ENCODE results near the gene KIF21B. TPM values are rescaled to one million over a fixed set of nuclear protein-coding genes. Genes with fewer than 3 reads are reported as not detected.

KIF21B gene
- total and polyA plus RNA-seq, 2 experiments from 2014 or later = 4.6 to 34.3 TPM

- Histone ChIP-seq H3K4me2 (no peak overlapping the region), H4K20me1 (replicated peaks; ENCODE audit: insufficient read depth) (peaks cover 2% of the 10 kb centered on the region; the same call in 1 of the 2 replicates), H3K4me1 (ENCODE audit: insufficient read depth) (no peaks in the 10 kb centered on the region), H3K79me2 (replicated peaks; ENCODE audit: insufficient read depth) (no peaks in the 10 kb centered on the region), H3K4me3 (no peak overlapping the region), H3K27ac (ENCODE audit: low read depth) (no peak overlapping the region), H3K9me2 (ENCODE audit: insufficient read depth) (no peaks in the 10 kb centered on the region), H2AFZ (no peak overlapping the region), H3K36me3 (ENCODE audit: insufficient read depth) (peaks cover 16% of the 10 kb centered on the region), H3K27me3 (ENCODE audit: insufficient read depth) (no peaks in the 10 kb centered on the region), H3F3A (replicated peaks; ENCODE audit: low read depth) (no peaks in the 10 kb centered on the region)
- ATAC-seq (no peak), DNase-seq (ENCODE audit: low spot score) (no peak)
- Mint-ChIP-seq H3K9me3 (peaks cover 11% of the 10 kb centered on the region; the same call in 2 of the 3 replicates), H3K36me3 (ENCODE audit: low read depth) (peaks cover 33% of the 10 kb centered on the region), H3K27ac (no peak overlapping the region), H3K27me3 (ENCODE audit: insufficient read depth, low read depth, poor library complexity) (peaks cover 11% of the 10 kb centered on the region), H3K4me1 (no peaks in the 10 kb centered on the region), H3K4me3 (no peak overlapping the region)
- TF ChIP-seq CREB1 (CRISPR knock-in tag; IDR thresholded peaks at IDR 0.05; ENCODE audit: low read depth) (no peak), EZH2phosphoT487 (IDR thresholded peaks at IDR 0.05; ENCODE audit: unreplicated experiment) (no peak), ZNF462 (CRISPR knock-in tag; IDR thresholded peaks at IDR 0.05) (no peak), ZNF331 (CRISPR knock-in tag; IDR thresholded peaks at IDR 0.05; ENCODE audit: low read depth) (no peak), EZH2 (IDR thresholded peaks at IDR 0.05; ENCODE audit: low read depth, unreplicated experiment) (no peak), ZNF114 (CRISPR knock-in tag; IDR thresholded peaks at IDR 0.05) (no peak), CTCF (conservative IDR thresholded peaks at IDR 0.05; ENCODE audit: low read depth in 2 of 2) (no peak), STAT1 (IDR thresholded peaks at IDR 0.05; ENCODE audit: unreplicated experiment) (no peak), NANOG (IDR thresholded peaks at IDR 0.05; ENCODE audit: borderline replicate concordance) (no peak), POLR2AphosphoS5 (IDR thresholded peaks at IDR 0.05; ENCODE audit: low read depth) (no peak), JUNB (IDR thresholded peaks at IDR 0.05; ENCODE audit: unreplicated experiment) (no peak)
- TF ChIP-seq, protein P1, sequence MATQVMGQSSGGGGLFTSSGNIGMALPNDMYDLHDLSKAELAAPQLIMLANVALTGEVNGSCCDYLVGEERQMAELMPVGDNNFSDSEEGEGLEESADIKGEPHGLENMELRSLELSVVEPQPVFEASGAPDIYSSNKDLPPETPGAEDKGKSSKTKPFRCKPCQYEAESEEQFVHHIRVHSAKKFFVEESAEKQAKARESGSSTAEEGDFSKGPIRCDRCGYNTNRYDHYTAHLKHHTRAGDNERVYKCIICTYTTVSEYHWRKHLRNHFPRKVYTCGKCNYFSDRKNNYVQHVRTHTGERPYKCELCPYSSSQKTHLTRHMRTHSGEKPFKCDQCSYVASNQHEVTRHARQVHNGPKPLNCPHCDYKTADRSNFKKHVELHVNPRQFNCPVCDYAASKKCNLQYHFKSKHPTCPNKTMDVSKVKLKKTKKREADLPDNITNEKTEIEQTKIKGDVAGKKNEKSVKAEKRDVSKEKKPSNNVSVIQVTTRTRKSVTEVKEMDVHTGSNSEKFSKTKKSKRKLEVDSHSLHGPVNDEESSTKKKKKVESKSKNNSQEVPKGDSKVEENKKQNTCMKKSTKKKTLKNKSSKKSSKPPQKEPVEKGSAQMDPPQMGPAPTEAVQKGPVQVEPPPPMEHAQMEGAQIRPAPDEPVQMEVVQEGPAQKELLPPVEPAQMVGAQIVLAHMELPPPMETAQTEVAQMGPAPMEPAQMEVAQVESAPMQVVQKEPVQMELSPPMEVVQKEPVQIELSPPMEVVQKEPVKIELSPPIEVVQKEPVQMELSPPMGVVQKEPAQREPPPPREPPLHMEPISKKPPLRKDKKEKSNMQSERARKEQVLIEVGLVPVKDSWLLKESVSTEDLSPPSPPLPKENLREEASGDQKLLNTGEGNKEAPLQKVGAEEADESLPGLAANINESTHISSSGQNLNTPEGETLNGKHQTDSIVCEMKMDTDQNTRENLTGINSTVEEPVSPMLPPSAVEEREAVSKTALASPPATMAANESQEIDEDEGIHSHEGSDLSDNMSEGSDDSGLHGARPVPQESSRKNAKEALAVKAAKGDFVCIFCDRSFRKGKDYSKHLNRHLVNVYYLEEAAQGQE (IDR thresholded peaks at IDR 0.05; ENCODE audit: unreplicated experiment) = no peak
- TF ChIP-seq, protein P2, sequence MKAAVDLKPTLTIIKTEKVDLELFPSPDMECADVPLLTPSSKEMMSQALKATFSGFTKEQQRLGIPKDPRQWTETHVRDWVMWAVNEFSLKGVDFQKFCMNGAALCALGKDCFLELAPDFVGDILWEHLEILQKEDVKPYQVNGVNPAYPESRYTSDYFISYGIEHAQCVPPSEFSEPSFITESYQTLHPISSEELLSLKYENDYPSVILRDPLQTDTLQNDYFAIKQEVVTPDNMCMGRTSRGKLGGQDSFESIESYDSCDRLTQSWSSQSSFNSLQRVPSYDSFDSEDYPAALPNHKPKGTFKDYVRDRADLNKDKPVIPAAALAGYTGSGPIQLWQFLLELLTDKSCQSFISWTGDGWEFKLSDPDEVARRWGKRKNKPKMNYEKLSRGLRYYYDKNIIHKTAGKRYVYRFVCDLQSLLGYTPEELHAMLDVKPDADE (IDR thresholded peaks at IDR 0.05) = no peak
These were observed 42.2 kb downstream of the KIF21B start for GRCh38 chr1:200981278-200981677.

All from GM23338 (cell line).